ENCODE results near the gene SLC1A2. TPM values are rescaled to one million over a fixed set of nuclear protein-coding genes. Genes with fewer than 3 reads are reported as not detected.

The SLC1A2 gene
- total and polyA plus RNA-seq, 2 of the 4 experiments (the other 2 are of a cell fraction): 0.15 to 0.54 TPM

DNA sequence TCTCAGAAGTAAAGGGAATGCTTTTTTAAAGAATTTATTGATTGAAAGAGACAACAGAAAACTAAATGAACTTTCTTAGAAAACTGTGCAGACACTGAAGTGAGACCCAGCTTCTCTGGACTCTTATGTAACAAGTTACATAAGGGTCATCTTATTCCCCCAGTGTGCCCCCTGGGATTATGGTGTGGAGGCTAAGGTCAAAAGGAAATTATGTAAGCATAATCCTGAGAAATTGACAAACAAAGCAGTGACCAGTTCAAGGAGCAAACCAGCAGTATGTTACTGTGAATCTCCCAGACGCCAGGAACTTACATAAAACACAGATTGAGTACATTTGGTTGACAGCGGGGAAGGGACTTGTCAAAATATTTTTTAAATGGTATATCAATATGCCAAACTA is 78.6 kb downstream of the SLC1A2 start:
- POLR2A ChIA-PET (ENCODE audit: unreplicated experiment): no interaction called here
- ATAC-seq (ENCODE audit: low read depth): no peak

More for the DNA sequence above, 78.6 kb downstream of the SLC1A2 start:
- H3K18ac ChIP-seq (ENCODE audit: low read depth, low read length): no peak overlapping the region
- H4K8ac ChIP-seq (ENCODE audit: low read depth in 2 of 2, low read length in 2 of 2): no peak overlapping the region
- no peak overlapping the region for H2BK15ac ChIP-seq (ENCODE audit: low read depth, low read length)
- no peak overlapping the region for H4K91ac ChIP-seq (ENCODE audit: insufficient read depth, low read depth, low read length)
- H3K56ac ChIP-seq (ENCODE audit: extremely low read depth, insufficient read depth, low read length): no peak overlapping the region
- H2AFZ ChIP-seq (replicated peaks; ENCODE audit: low read length, poor library complexity): no peak overlapping the region
- intact Hi-C loops (cut with micrococcal nuclease): loop anchor here (10.0 kb wide), 1 partner anchor 64 kb away; no protein-coding TSS in a partner anchor
- H3K4me2 ChIP-seq (ENCODE audit: low read depth, low read length): no peak overlapping the region
- H3K36me3 ChIP-seq (ENCODE audit: control insufficient read depth, insufficient read depth, low read length): no peaks in the 10 kb centered on the region
- H2BK20ac ChIP-seq (ENCODE audit: low read depth, low read length): no peak overlapping the region
- no peak overlapping the region for H2BK5ac ChIP-seq (ENCODE audit: low read depth, low read length, poor library complexity, severe bottlenecking)
- H3K4me3 ChIP-seq (ENCODE audit: insufficient read depth, low read depth, low read length): no peak overlapping the region
- H4K20me1 ChIP-seq (ENCODE audit: insufficient read depth, low read length): peaks cover 3% of the 10 kb centered on the region; the same call in 1 of the 2 replicates
- no peak overlapping the region for H3K4ac ChIP-seq (ENCODE audit: low read depth, low read length)
- peaks cover 19% of the 10 kb centered on the region for H3K4me1 ChIP-seq (ENCODE audit: control insufficient read depth, insufficient read depth, low read length)
- BruUV-seq (replicated peaks): no TSS peak
- no peak overlapping the region for H3K14ac ChIP-seq (replicated peaks; ENCODE audit: low read depth, low read length)
- in situ Hi-C loops (cut with MboI; ENCODE audit: low sequenced_read_pairs): no loop called here
- peaks cover 11% of the 10 kb centered on the region for H3K9me1 ChIP-seq (ENCODE audit: insufficient read depth, low read length)
- H2AK5ac ChIP-seq (ENCODE audit: low read depth, low read length): 0 out of 2 replicates have a peak overlapping the region, but pooled peaks have one; percentile 32
- H3K27ac ChIP-seq (ENCODE audit: insufficient read depth, low read length): no peak overlapping the region
- H3K27me3 ChIP-seq (ENCODE audit: control insufficient read depth, insufficient read depth, low read length): no peaks in the 10 kb centered on the region
- no CpG with 5 or more reads among the region's 2 CpGs for WGBS, 2 experiments (ENCODE audit: extremely low coverage in 2 of 2, insufficient read length in 1 of 2)
- no peak overlapping the region for H4K5ac ChIP-seq (ENCODE audit: low read depth, low read length)
- no peak overlapping the region for H2BK120ac ChIP-seq (ENCODE audit: low read depth, low read length)
- dilution Hi-C loops (cut with HindIII; ENCODE audit: low sequenced_read_pairs, unreplicated experiment): no loop called here
- H3K9me3 ChIP-seq (ENCODE audit: control insufficient read depth, insufficient read depth, low read length): no peaks in the 10 kb centered on the region
- DNase-seq: no peak
- CTCF ChIA-PET: no interaction called here
- TF ChIP-seq FOS (IDR thresholded peaks at IDR 0.05; ENCODE audit: low read depth, low read length): no peak
- no peak for TF ChIP-seq SMC3 (IDR thresholded peaks at IDR 0.05; ENCODE audit: low read depth, low read length)
- TF ChIP-seq NFE2L2 (IDR thresholded peaks at IDR 0.05; ENCODE audit: low read depth, low read length): no peak
- no peak for TF ChIP-seq POLR2A (IDR thresholded peaks at IDR 0.05; ENCODE audit: low read depth, low read length)
- TF ChIP-seq BHLHE40 (IDR thresholded peaks at IDR 0.05; ENCODE audit: low read depth, low read length): no peak
- TF ChIP-seq, protein P1, sequence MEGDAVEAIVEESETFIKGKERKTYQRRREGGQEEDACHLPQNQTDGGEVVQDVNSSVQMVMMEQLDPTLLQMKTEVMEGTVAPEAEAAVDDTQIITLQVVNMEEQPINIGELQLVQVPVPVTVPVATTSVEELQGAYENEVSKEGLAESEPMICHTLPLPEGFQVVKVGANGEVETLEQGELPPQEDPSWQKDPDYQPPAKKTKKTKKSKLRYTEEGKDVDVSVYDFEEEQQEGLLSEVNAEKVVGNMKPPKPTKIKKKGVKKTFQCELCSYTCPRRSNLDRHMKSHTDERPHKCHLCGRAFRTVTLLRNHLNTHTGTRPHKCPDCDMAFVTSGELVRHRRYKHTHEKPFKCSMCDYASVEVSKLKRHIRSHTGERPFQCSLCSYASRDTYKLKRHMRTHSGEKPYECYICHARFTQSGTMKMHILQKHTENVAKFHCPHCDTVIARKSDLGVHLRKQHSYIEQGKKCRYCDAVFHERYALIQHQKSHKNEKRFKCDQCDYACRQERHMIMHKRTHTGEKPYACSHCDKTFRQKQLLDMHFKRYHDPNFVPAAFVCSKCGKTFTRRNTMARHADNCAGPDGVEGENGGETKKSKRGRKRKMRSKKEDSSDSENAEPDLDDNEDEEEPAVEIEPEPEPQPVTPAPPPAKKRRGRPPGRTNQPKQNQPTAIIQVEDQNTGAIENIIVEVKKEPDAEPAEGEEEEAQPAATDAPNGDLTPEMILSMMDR (conservative IDR thresholded peaks at IDR 0.05; ENCODE audit: low read depth, low read length): no peak
- no peak for TF ChIP-seq MXI1 (IDR thresholded peaks at IDR 0.05; ENCODE audit: borderline replicate concordance, low read depth, low read length)
- no peaks in the 10 kb centered on the region for H3K79me1 ChIP-seq (ENCODE audit: low read depth in 1 of 2, low read length in 2 of 2)
- H3K23ac ChIP-seq (ENCODE audit: low read depth, low read length): no peak overlapping the region
- H3K9ac ChIP-seq (ENCODE audit: low read depth, low read length): no peak overlapping the region
- no peak overlapping the region for H2AK9ac ChIP-seq (replicated peaks; ENCODE audit: low read depth, low read length, poor library complexity)

Data from IMR-90 (cell line).